LNCAP (cell line): ENCODE data around the gene INSL3.

Experiments used
- CTCF ChIP-seq: fragments of 450-650 bp; IDR thresholded peaks from 2 replicates; pipeline ENCODE4 v1.5.1; 2017; ENCODE audit warnings: mild to moderate bottlenecking

The INSL3 gene

GRCh38 chr19:17832443-17833208, 11.3 kb upstream of the INSL3 start:
- no peak for TF ChIP-seq CTCF

GRCh38 chr19:17831419-17831888, 10.1 kb upstream of the INSL3 start:
- no peak for TF ChIP-seq CTCF

DNA sequence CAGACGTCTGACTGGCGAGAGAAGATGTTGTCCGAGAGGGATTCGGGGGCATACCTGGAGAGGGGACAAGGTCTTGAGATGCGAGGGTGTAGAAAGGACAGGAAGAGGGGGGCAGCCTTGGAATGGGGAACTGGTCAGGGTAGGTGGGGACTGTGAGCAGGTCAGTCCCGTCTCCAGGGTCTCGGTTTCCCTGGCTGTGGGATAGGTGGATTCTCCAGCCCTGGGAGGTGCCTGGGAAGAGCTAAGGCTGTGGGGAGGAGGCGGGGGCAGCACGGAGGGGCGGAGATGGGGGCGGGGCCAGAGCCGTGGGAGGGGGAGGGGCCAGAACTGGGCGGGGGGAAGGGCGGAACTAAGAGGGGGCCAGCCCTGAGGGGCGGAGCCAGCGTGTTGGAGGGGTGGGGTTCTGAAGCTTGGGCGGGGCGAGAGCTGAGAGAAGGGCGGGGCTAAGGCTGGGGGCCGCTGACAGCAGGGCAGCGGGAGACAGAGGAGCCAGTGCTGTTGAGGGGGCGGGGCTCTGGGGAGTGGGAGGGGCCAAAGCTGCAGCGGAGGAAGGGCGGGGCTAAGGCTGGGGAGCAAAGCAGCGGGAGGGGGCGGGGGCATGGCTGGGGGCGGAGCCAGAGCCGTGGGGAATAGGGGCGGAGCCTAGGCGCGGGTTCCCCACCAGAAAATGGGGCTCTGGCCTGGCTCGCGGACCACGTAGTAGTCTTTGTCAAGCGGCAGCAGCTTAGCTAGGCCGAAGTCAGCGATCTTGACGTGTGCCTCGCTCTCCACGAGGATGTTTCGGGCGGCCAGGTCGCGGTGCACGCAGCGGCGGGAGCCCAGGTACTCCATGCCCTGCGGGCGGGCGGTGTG, 9.5 kb upstream of the INSL3 start:
- no peak for TF ChIP-seq CTCF

GRCh38 chr19:17829855-17830566, 8.7 kb upstream of the INSL3 start:
- no peak for TF ChIP-seq CTCF

DNA sequence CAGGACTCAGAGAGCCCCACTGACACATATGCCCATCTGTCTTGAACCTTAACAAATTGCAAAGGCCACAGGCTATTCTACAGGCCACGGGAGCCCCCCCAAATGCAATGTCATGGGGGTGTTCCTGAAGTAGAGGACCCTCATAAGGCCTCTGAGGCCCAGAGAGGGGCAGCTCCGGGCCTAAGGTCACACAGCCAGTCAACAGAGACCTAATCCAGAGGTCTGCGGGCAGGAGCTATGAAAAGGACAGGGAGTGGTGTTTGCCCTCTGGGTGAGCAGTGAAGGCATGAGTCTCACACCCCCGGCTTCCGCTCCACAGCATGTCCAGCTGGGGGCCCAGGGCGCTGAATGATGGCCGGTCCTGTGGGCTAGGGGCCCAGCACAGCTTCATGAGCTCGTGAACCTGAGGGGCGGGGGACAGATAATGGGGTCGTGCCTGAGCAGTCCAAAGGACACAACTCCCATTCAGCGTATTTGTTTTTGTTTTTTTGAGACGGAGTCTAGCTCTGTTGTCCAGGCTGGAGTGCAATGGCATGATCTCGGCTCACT, 5.3 kb upstream of the INSL3 start:
- no peak for TF ChIP-seq CTCF

GRCh38 chr19:17824339-17824738, 3.0 kb upstream of the INSL3 start:
- no peak for TF ChIP-seq CTCF
